GM21526 (cell line): ENCODE results near the gene AKT2.
"Not testable (repeated sequence)": the region's sequence is repeated elsewhere in the genome, so short reads cannot be mapped to it uniquely, and the experiment has no call there.

Experiments used
- ATAC-seq: cut with Tn5 transposase; IDR thresholded peaks from one replicate; pipeline ENCODE4 v1.9.1; 2021; ENCODE audit warnings: moderate library complexity; ENCODE audit not compliant: unreplicated experiment, low FRiP score

Gene AKT2

GRCh38 chr19:40224342-40225150 lies 60.6 kb downstream of the AKT2 start:
- ATAC-seq = no peak

GRCh38 chr19:40223135-40223822 lies 61.9 kb downstream of the AKT2 start:
- no peak for ATAC-seq

GRCh38 chr19:40221858-40222619 lies 63.1 kb downstream of the AKT2 start:
- no peak for ATAC-seq

- ATAC-seq = no peak
Measured at GRCh38 chr19:40220674-40221073, 64.5 kb downstream of the AKT2 start.

GRCh38 chr19:40219721-40220276 lies 65.3 kb downstream of the AKT2 start:
- no peak for ATAC-seq

GRCh38 chr19:40219029-40219428 lies 66.1 kb downstream of the AKT2 start:
- ATAC-seq = not testable (repeated sequence)

- no peak for ATAC-seq
Measured at GRCh38 chr19:40217934-40218890, 66.9 kb downstream of the AKT2 start, which contains the start of gene TTC9B. Gene TTC9B, minus strand, starts transcription at chr19:40218384. Its CDS starts 3 bp downstream, at chr19:40218381.

GRCh38 chr19:40217027-40217810 lies 67.9 kb downstream of the AKT2 start:
- no peak for ATAC-seq

- no peak for ATAC-seq
Measured at GRCh38 chr19:40216777-40217026, 68.4 kb downstream of the AKT2 start.

GRCh38 chr19:40216013-40216776 lies 69.0 kb downstream of the AKT2 start:
- ATAC-seq = no peak

- no peak for ATAC-seq
Measured at GRCh38 chr19:40214936-40215335, 70.2 kb downstream of the AKT2 start.

GRCh38 chr19:40213882-40214570 lies 71.1 kb downstream of the AKT2 start:
- ATAC-seq = no peak

- ATAC-seq = no peak
Measured at GRCh38 chr19:40213251-40213829, 71.8 kb downstream of the AKT2 start.

GRCh38 chr19:40210889-40211288 lies 74.3 kb downstream of the AKT2 start:
- no peak for ATAC-seq

- ATAC-seq = no peak
Measured at GRCh38 chr19:40208602-40209001, 76.5 kb downstream of the AKT2 start.

- no peak for ATAC-seq
Measured at GRCh38 chr19:40205760-40206159, 79.4 kb downstream of the AKT2 start.

GRCh38 chr19:40204381-40204780 lies 80.8 kb downstream of the AKT2 start:
- no peak for ATAC-seq
